ENCODE results near the gene AGPAT1. TPM values are rescaled to one million over a fixed set of nuclear protein-coding genes. Genes with fewer than 3 reads are reported as not detected.

Gene AGPAT1
- 45.0 and 51.9 TPM in 2 replicates for total RNA-seq

GRCh38 chr6:32175711-32176475 is at the start of gene AGPAT1:
TSS of gene AGPAT1 (minus strand) at chr6:32176084. CDS start at chr6:32171496, 4,588 bp downstream.

GRCh38 chr6:32223258-32224235 is 47.7 kb upstream of the AGPAT1 start, which contains the start of gene NOTCH4:
TSS of gene NOTCH4 (minus strand) at chr6:32224067. CDS start at chr6:32223928, 139 bp downstream.

GRCh38 chr6:32192608-32193039 is 16.7 kb upstream of the AGPAT1 start, which contains the start of gene GPSM3:
TSS of gene GPSM3 (minus strand) at chr6:32192643. CDS start at chr6:32192513, 130 bp downstream.

GRCh38 chr6:32190054-32190851 is 14.4 kb upstream of the AGPAT1 start, which contains the start of gene PBX2:
TSS of gene PBX2 (minus strand) at chr6:32190202. CDS start at chr6:32189915, 287 bp downstream.

GRCh38 chr6:32184084-32184640 is 8.3 kb upstream of the AGPAT1 start, which contains the start of gene AGER:
TSS of gene AGER (minus strand) at chr6:32184253. CDS start at chr6:32184222, 31 bp downstream.

GRCh38 chr6:32177788-32178546 is 2.1 kb upstream of the AGPAT1 start, which contains the start of gene RNF5:
TSS of gene RNF5 (plus strand) at chr6:32178405. CDS start at chr6:32178512, 107 bp downstream.

GRCh38 chr6:32164295-32164694 is 11.6 kb downstream of the AGPAT1 start, which contains the start of gene EGFL8:
TSS of gene EGFL8 (plus strand) at chr6:32164595. CDS start at chr6:32166166, 1,571 bp downstream.

GRCh38 chr6:32153564-32154513 is 22.0 kb downstream of the AGPAT1 start, which contains the start of gene PPT2:
TSS of gene PPT2 (plus strand) at chr6:32154141. CDS start at chr6:32154595, 454 bp downstream.

GRCh38 chr6:32151863-32152768 is 23.8 kb downstream of the AGPAT1 start, which contains the start of gene PRRT1:
TSS of gene PRRT1 (minus strand) at chr6:32151939. CDS start at chr6:32151827, 112 bp downstream.

GRCh38 chr6:32127717-32128592 is 47.9 kb downstream of the AGPAT1 start, which contains the start of gene ATF6B:
TSS of gene ATF6B (minus strand) at chr6:32128246. CDS start at chr6:32128207, 39 bp downstream.

Other genes starting within 250 kb of the AGPAT1 start
- 0.21 TPM in 1 of 2 replicates, not detected in the other for gene C2, start 248.4 kb downstream of the AGPAT1 start, total RNA-seq
- 3.1 and 3.9 TPM in 2 replicates for gene CFB, start 230.0 kb downstream of the AGPAT1 start, total RNA-seq
- gene NELFE, start 217.1 kb downstream of the AGPAT1 start, total RNA-seq = 77.9 and 106 TPM in 2 replicates
- 42.3 and 66.5 TPM in 2 replicates for gene SKIC2, start 216.9 kb downstream of the AGPAT1 start, total RNA-seq
- 16.1 and 17.8 TPM in 2 replicates for gene DXO, start 203.9 kb downstream of the AGPAT1 start, total RNA-seq
- 0.05 and 1.1 TPM in 2 replicates for gene C4A, start 194.0 kb downstream of the AGPAT1 start, total RNA-seq
- gene C4B, start 161.3 kb downstream of the AGPAT1 start, total RNA-seq = 0.09 and 1.1 TPM in 2 replicates
- gene CYP21A2, start 137.7 kb downstream of the AGPAT1 start, total RNA-seq = 0.28 TPM in 1 of 2 replicates, not detected in the other
- gene TNXB, start 66.7 kb downstream of the AGPAT1 start, total RNA-seq = under 0.01 and 0.05 TPM in 2 replicates
- gene ATF6B, start 47.8 kb downstream of the AGPAT1 start, total RNA-seq = 20.4 and 29.6 TPM in 2 replicates
- gene FKBPL, start 45.8 kb downstream of the AGPAT1 start, total RNA-seq = 5.4 and 9.8 TPM in 2 replicates
- gene PRRT1, start 24.1 kb downstream of the AGPAT1 start, total RNA-seq = 0.42 TPM in 1 of 2 replicates, not detected in the other
- gene PPT2, start 21.9 kb downstream of the AGPAT1 start, total RNA-seq = 22.6 and 27.9 TPM in 2 replicates
- 3.0 and 6.0 TPM in 2 replicates for gene EGFL8, start 11.5 kb downstream of the AGPAT1 start, total RNA-seq
- 40.7 and 42.6 TPM in 2 replicates for gene RNF5, start 2.3 kb upstream of the AGPAT1 start, total RNA-seq
- gene AGER, start 8.2 kb upstream of the AGPAT1 start, total RNA-seq = 1.2 and 2.0 TPM in 2 replicates
- 36.3 and 48.5 TPM in 2 replicates for gene PBX2, start 14.1 kb upstream of the AGPAT1 start, total RNA-seq
- gene GPSM3, start 16.6 kb upstream of the AGPAT1 start, total RNA-seq = 6.3 and 7.2 TPM in 2 replicates
- 0.71 and 0.98 TPM in 2 replicates for gene NOTCH4, start 48.0 kb upstream of the AGPAT1 start, total RNA-seq
- gene TSBP1, start 195.8 kb upstream of the AGPAT1 start, total RNA-seq = not detected in 2 replicates
- gene BTNL2, start 231.1 kb upstream of the AGPAT1 start, total RNA-seq = not detected in 2 replicates

Measured in airway epithelial cell (primary cell).